Mesenchymal stem cell (in vitro differentiated cells and primary cell): ENCODE results near the gene ALDH3A2.
A peak's percentile ranks its signal among the peaks of the same experiment; 100 is the strongest.

Experiments used
- DNase-seq: peaks from one replicate; pipeline ENCODE4 v3.0.0-alpha.2; 2013
- H2AFZ ChIP-seq: one replicate; pipeline ENCODE4 v1.6.1; 2013; ENCODE audit warnings: low read depth, mild to moderate bottlenecking, control low read depth, inconsistent platforms, low read length, moderate library complexity
- H2AK5ac ChIP-seq: 2 replicates; pipeline ENCODE4 v1.6.1; 2013; ENCODE audit warnings: low read length, moderate library complexity, mild to moderate bottlenecking, inconsistent platforms; ENCODE audit not compliant: severe bottlenecking
- H2BK120ac ChIP-seq: one replicate; pipeline ENCODE4 v1.6.1; 2013; ENCODE audit warnings: low read depth, mild to moderate bottlenecking, inconsistent platforms, low read length, moderate library complexity
- H2BK12ac ChIP-seq, 2 experiments: one replicate each; pipeline ENCODE4 v1.6.1; 2013; ENCODE audit warnings: inconsistent platforms in 2 of 2, low read length in 2 of 2, mild to moderate bottlenecking in 2 of 2, moderate library complexity in 2 of 2, control low read depth in 1 of 2
- H2BK15ac ChIP-seq: one replicate; pipeline ENCODE4 v1.6.1; 2013; ENCODE audit warnings: mild to moderate bottlenecking, low read depth, inconsistent platforms; ENCODE audit not compliant: poor library complexity, severe bottlenecking
- H2BK5ac ChIP-seq: 2 replicates; pipeline ENCODE4 v1.6.1; 2013; ENCODE audit warnings: low read depth, mild to moderate bottlenecking, low read length, control low read depth, inconsistent platforms; ENCODE audit not compliant: poor library complexity, severe bottlenecking
- H3K14ac ChIP-seq, 2 experiments: one replicate each; pipeline ENCODE4 v1.6.1; 2013; ENCODE audit warnings: inconsistent platforms in 2 of 2, low read length in 2 of 2, control low read depth in 1 of 2, mild to moderate bottlenecking in 1 of 2, moderate library complexity in 1 of 2
- H3K18ac ChIP-seq, 2 experiments: one replicate each; pipeline ENCODE4 v1.6.1; 2013; ENCODE audit warnings: inconsistent platforms in 2 of 2, low read length in 2 of 2, control low read depth in 1 of 2, low read depth in 1 of 2, mild to moderate bottlenecking in 1 of 2
- H3K23ac ChIP-seq, 2 experiments: one replicate each; pipeline ENCODE4 v1.6.1; 2013; ENCODE audit warnings: inconsistent platforms in 2 of 2, low read length in 2 of 2, mild to moderate bottlenecking in 2 of 2, moderate library complexity in 2 of 2, control low read depth in 1 of 2
- H3K27ac ChIP-seq: 2 replicates; pipeline ENCODE4 v1.5.1; 2013; ENCODE audit warnings: mild to moderate bottlenecking, moderate library complexity, low read length, control low read depth, inconsistent platforms; ENCODE audit not compliant: poor library complexity, severe bottlenecking
- H3K27me3 ChIP-seq, 2 experiments: 2 replicates each; pipeline versions ENCODE4 v1.6.1 to v1.7.0; 2013; ENCODE audit warnings: low read length in 2 of 2, mild to moderate bottlenecking in 2 of 2, moderate library complexity in 2 of 2, control low read depth in 1 of 2, inconsistent platforms in 1 of 2; ENCODE audit not compliant: control insufficient read depth in 1 of 2, insufficient read depth in 1 of 2
- H3K36me3 ChIP-seq, 2 experiments: 2 replicates each; pipeline versions ENCODE4 v1.6.1 to v1.7.0; 2013; ENCODE audit warnings: low read length in 2 of 2, control low read depth in 1 of 2, inconsistent platforms in 1 of 2, low read depth in 1 of 2, mild to moderate bottlenecking in 1 of 2; ENCODE audit not compliant: insufficient read depth in 2 of 2, control insufficient read depth in 1 of 2
- H3K4ac ChIP-seq, 2 experiments: one replicate each; pipeline ENCODE4 v1.6.1; 2013; ENCODE audit warnings: inconsistent platforms in 2 of 2, low read length in 2 of 2, mild to moderate bottlenecking in 2 of 2, moderate library complexity in 2 of 2, control low read depth in 1 of 2, low read depth in 1 of 2
- H3K4me1 ChIP-seq: 2 replicates; pipeline ENCODE4 v1.6.1; 2013; ENCODE audit warnings: low read depth, low read length, control low read depth; ENCODE audit not compliant: control insufficient read depth, insufficient read depth
- H3K4me2 ChIP-seq: 2 replicates; pipeline ENCODE4 v1.6.1; 2013; ENCODE audit warnings: low read length, mild to moderate bottlenecking, inconsistent platforms; ENCODE audit not compliant: poor library complexity, severe bottlenecking
- H3K4me3 ChIP-seq, 2 experiments: 2 replicates each; pipeline versions ENCODE4 v1.5.1 to v1.7.0; 2013; ENCODE audit warnings: low read length in 2 of 2, mild to moderate bottlenecking in 2 of 2, control low read depth in 1 of 2, low read depth in 1 of 2; ENCODE audit not compliant: insufficient read depth in 1 of 2
- H3K79me1 ChIP-seq: replicated peaks from 2 replicates; pipeline ENCODE4 v1.6.1; 2013; ENCODE audit warnings: mild to moderate bottlenecking, control low read depth, low read length, inconsistent platforms; ENCODE audit not compliant: poor library complexity, severe bottlenecking
- H3K9ac ChIP-seq: 2 replicates; pipeline ENCODE4 v1.7.0; 2013; ENCODE audit warnings: mild to moderate bottlenecking, low read length, moderate library complexity
- H3K9me3 ChIP-seq: 2 replicates; pipeline ENCODE4 v1.7.0; 2013; ENCODE audit warnings: mild to moderate bottlenecking, low read length; ENCODE audit not compliant: control insufficient read depth
- H4K8ac ChIP-seq: one replicate; pipeline ENCODE4 v1.6.1; 2013; ENCODE audit warnings: inconsistent platforms, mild to moderate bottlenecking, low read length, moderate library complexity
- H4K91ac ChIP-seq: one replicate; pipeline ENCODE4 v1.6.1; 2013; ENCODE audit warnings: mild to moderate bottlenecking, low read length, inconsistent platforms
- WGBS: methylation state at CpG from one replicate; pipeline ENCODE4 v1.1.7; 2013; ENCODE audit warnings: mixed read lengths; 5-methylcytosine and 5-hydroxymethylcytosine counted together

ALDH3A2 gene

DNA sequence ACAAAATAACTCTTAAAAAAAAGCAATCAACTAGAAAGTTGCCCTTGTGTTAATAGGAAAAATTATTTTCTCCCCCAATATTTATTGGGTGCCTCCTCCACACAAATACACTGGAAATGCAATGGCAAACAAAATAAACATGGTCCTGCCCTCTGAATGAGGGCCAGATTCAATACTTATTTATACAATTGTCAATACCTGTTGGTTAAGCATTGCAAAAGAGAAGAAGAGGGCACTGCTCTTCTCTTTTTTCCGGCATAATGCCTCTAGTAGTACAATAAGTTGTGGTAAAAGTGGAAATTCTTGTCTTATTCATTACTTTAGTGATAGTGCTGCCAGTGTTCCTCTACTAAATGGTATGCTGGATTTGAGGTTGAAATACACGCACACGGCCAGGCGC is 22.5 kb upstream of the ALDH3A2 start:
- no peak for DNase-seq
- no peak overlapping the region for H2AK5ac ChIP-seq
- H3K14ac ChIP-seq = no peak overlapping the region
- H3K79me1 ChIP-seq = no peaks in the 10 kb centered on the region
- no peak overlapping the region for H4K8ac ChIP-seq
- H4K91ac ChIP-seq = no peak overlapping the region
- no peak overlapping the region for H3K27ac ChIP-seq
- no peak overlapping the region for H2BK120ac ChIP-seq
- no peak overlapping the region for H3K23ac ChIP-seq
- H3K4me3 ChIP-seq = no peak overlapping the region
- H3K18ac ChIP-seq = no peak overlapping the region
- H2BK15ac ChIP-seq = no peak overlapping the region
- WGBS = 97% methylated on average over 3 of the region's 4 CpGs
- no peak overlapping the region for H3K4ac ChIP-seq
- no peak overlapping the region for H3K4me2 ChIP-seq
- H2BK5ac ChIP-seq = no peak overlapping the region
- H3K9ac ChIP-seq = no peak overlapping the region
- no peaks in the 10 kb centered on the region for H3K36me3 ChIP-seq
- no peaks in the 10 kb centered on the region for H3K4me1 ChIP-seq
- H2BK12ac ChIP-seq = no peak overlapping the region
- no peak overlapping the region for H2AFZ ChIP-seq
- no peaks in the 10 kb centered on the region for H3K27me3 ChIP-seq
- peaks cover 3% of the 10 kb centered on the region for H3K9me3 ChIP-seq

- Histone ChIP-seq H3K23ac (no peak overlapping the region), H3K36me3 (no peaks in the 10 kb centered on the region), H3K18ac (no peak overlapping the region), H2AK5ac (no peak overlapping the region), H3K9me3 (no peaks in the 10 kb centered on the region), H2BK15ac (no peak overlapping the region), H3K4me1 (no peaks in the 10 kb centered on the region), H3K4me2 (no peak overlapping the region), H3K4me3 (no peak overlapping the region), H3K9ac (no peak overlapping the region), H2BK12ac (no peak overlapping the region), H3K14ac (no peak overlapping the region), H2AFZ (no peak overlapping the region), H4K91ac (no peak overlapping the region), H3K27me3 (no peaks in the 10 kb centered on the region), H3K79me1 (no peaks in the 10 kb centered on the region), H3K4ac (no peak overlapping the region), H3K27ac (no peak overlapping the region), H2BK120ac (no peak overlapping the region), H4K8ac (no peak overlapping the region), H2BK5ac (no peak overlapping the region)
- WGBS = 88% methylated on average over 3 of the region's 3 CpGs
- DNase-seq = no peak
Observed at GRCh38 chr17:19629449-19629848, 19.1 kb upstream of the ALDH3A2 start.

DNA sequence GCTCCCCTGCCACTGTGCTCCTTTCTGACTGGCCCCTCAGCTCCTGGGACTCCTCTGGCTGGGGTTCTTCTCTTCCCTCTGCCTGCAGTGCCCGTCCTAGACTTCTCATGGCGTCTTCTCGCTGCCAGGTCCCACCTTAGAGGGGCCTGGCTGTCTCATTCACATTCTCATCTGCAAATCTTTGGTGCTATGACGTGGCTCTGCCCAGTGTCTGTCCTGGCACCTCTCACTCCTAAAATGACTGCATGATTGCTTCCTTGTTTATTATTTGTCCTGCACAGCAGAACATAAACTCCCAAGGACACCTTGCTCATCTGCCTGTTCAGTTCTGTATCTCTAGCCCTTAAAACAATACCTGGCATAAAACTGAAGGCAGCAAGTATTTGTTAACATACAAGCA is 18.5 kb upstream of the ALDH3A2 start:
- 70% methylated on average over 4 of the region's 4 CpGs for WGBS
- no peaks in the 10 kb centered on the region for H3K9me3 ChIP-seq
- no peaks in the 10 kb centered on the region for H3K79me1 ChIP-seq

GRCh38 chr17:19630661-19631060 is 17.9 kb upstream of the ALDH3A2 start:
- H3K27me3 ChIP-seq = no peaks in the 10 kb centered on the region
- no peaks in the 10 kb centered on the region for H3K36me3 ChIP-seq
- H3K9ac ChIP-seq = no peak overlapping the region
- no peak overlapping the region for H3K4me3 ChIP-seq
- H4K8ac ChIP-seq = no peak overlapping the region
- no peaks in the 10 kb centered on the region for H3K9me3 ChIP-seq
- H3K4me2 ChIP-seq = no peak overlapping the region
- no peaks in the 10 kb centered on the region for H3K4me1 ChIP-seq
- H4K91ac ChIP-seq = no peak overlapping the region
- no peak overlapping the region for H2BK12ac ChIP-seq
- no peak overlapping the region for H3K27ac ChIP-seq
- no peak overlapping the region for H3K23ac ChIP-seq
- H3K14ac ChIP-seq = no peak overlapping the region
- DNase-seq = no peak
- H2AK5ac ChIP-seq = no peak overlapping the region
- H2BK15ac ChIP-seq = no peak overlapping the region
- no peak overlapping the region for H3K18ac ChIP-seq
- no peak overlapping the region for H3K4ac ChIP-seq
- 83% methylated on average over 1 of the region's 1 CpG for WGBS
- H2BK5ac ChIP-seq = no peak overlapping the region
- H3K79me1 ChIP-seq = no peaks in the 10 kb centered on the region
- H2AFZ ChIP-seq = no peak overlapping the region
- no peak overlapping the region for H2BK120ac ChIP-seq

More for the DNA sequence above, 18.5 kb upstream of the ALDH3A2 start:
- Histone ChIP-seq H3K4ac (no peak overlapping the region), H3K27me3 (no peaks in the 10 kb centered on the region), H2BK120ac (no peak overlapping the region), H4K8ac (no peak overlapping the region), H2BK12ac (no peak overlapping the region), H2BK15ac (no peak overlapping the region), H2AK5ac (no peak overlapping the region), H4K91ac (no peak overlapping the region), H2BK5ac (no peak overlapping the region), H3K23ac (no peak overlapping the region), H3K9ac (no peak overlapping the region), H3K14ac (peak overlapping the region in 1 of 2 experiments; percentile 57), H3K4me2 (no peak overlapping the region), H3K27ac (no peak overlapping the region), H3K4me1 (no peaks in the 10 kb centered on the region), H3K18ac (no peak overlapping the region), H3K36me3 (no peaks in the 10 kb centered on the region), H3K4me3 (no peak overlapping the region), H2AFZ (no peak overlapping the region)
- no peak for DNase-seq
